GM12873 (cell line): ENCODE measurements around the gene SERPINA3.

Experiments
- TF ChIP-seq, protein P1 (sequence below): IDR thresholded peaks from 2 replicates; pipeline ENCODE4 v1.5.1; 2012; ENCODE audit warnings: low read depth, mild to moderate bottlenecking, moderate library complexity, low read length, control low read depth; ENCODE audit not compliant: insufficient read depth; ENCODE audit errors: missing control alignments

Gene SERPINA3

DNA sequence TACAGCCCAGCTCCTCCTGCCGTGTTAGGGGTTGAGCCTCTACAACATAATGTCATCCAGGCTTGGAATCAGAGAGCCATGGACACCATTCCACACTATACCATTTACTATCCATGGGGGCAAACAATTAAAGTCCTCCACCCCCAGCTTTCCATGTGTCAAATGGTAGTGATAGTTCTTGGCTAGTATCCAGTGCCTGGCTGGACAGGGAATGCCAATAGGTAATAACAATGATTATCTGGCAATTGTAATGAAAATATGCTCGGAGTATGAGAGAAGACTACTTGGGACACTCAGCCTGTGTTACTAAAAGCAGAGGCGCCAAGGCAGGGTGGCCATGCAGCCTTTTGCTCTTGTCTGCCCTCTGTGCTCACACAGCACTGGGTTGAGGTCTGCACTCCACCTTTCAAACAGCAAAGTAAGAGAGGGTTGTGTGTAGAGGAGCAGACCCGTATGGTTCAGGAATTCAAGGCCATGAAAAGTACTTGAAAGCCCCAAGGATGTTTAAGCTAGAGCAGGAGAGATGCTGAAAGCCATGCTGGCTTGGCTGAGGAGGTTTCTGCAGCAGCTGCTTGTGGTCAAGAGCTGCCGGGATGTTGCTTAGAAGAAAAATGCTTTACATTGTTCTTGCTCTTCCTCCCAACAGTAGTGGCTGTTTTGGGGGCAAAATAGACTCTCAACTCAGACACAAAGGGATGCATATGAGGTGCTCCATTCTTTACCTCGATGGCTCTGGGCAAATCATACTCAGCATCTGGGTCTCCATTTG is 10.6 kb downstream of the SERPINA3 start:
- TF ChIP-seq, protein P1, sequence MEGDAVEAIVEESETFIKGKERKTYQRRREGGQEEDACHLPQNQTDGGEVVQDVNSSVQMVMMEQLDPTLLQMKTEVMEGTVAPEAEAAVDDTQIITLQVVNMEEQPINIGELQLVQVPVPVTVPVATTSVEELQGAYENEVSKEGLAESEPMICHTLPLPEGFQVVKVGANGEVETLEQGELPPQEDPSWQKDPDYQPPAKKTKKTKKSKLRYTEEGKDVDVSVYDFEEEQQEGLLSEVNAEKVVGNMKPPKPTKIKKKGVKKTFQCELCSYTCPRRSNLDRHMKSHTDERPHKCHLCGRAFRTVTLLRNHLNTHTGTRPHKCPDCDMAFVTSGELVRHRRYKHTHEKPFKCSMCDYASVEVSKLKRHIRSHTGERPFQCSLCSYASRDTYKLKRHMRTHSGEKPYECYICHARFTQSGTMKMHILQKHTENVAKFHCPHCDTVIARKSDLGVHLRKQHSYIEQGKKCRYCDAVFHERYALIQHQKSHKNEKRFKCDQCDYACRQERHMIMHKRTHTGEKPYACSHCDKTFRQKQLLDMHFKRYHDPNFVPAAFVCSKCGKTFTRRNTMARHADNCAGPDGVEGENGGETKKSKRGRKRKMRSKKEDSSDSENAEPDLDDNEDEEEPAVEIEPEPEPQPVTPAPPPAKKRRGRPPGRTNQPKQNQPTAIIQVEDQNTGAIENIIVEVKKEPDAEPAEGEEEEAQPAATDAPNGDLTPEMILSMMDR: no peak

GRCh38 chr14:94623422-94623809 is 11.2 kb downstream of the SERPINA3 start:
- TF ChIP-seq, protein P1: no peak

GRCh38 chr14:94623856-94624499 is 11.8 kb downstream of the SERPINA3 start:
- TF ChIP-seq, protein P1: no peak

DNA sequence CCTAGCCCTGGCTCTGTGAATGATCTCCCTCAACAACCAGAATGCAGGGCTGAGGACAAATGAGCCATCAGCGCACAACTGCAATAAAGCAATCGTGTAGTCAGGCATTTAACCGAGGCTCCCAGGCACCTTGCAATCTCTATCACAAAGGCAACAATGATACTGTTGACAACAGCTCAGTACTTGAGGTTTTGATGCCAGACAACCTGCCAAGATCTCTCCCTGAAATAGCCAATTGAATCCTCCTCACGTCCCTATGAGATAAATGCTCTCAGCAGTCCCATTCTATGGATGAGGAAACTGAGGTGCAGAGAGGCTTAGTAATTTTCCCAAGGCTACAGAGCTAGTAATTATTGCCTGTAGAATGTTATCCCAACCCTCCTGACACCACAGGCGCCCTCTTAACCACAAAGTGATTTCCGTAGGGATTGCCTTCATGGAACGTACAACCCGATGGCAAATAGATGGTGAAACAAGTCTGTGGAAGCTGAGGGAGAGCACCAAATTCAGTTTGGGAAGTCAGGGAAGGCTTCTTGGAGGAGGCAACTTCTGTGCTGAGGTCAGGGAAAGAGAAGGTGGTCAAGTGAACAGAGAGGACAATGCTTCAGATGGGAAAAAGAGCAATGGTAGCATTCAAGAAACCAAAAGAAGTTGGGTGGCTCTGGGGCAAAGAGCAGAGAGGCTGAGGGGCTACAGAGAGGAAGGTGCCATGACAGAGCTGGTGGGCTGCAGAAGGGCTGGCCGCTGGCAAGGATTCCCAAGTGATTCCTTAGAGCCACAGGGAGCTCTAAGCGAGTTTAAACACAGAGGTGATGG is 12.6 kb downstream of the SERPINA3 start:
- TF ChIP-seq, protein P1: no peak

DNA sequence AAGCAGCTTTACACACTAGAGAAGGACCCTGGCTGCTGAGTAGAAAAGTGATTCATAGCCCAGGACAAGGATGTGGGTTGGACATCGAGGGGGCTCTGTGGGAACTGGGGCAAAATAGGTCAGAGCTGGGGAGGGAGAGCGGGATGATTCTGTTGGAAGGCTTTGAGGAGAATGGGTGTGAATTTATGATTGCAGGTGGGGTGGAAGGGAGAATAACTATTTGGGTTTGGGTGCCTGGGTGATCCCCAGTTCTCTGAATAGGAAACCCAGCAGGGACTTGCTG is 13.1 kb downstream of the SERPINA3 start:
- TF ChIP-seq, protein P1: no peak

GRCh38 chr14:94628578-94628977 is 16.4 kb downstream of the SERPINA3 start:
- TF ChIP-seq, protein P1: no peak

DNA sequence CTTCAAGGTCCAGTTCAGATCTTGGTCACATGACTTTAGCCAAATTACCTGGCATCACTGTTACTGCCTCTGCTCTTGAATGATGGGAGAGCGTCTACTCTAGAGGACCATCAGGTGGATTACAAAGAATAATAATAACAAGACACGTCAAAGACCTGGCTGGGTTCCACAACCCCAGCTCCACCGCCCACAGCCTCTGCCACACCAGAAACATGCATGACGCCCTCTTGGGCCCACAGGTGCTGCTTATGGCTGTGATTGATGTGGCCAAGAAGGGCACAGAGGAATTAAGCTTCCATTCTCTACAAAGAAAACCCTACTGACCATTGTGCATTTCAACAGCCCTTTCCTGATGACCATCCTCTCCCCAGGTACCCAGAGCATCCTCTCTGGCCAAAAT is 18.2 kb downstream of the SERPINA3 start:
- TF ChIP-seq, protein P1: no peak
